ENCODE measurements around the gene PKP4. TPM values are rescaled to one million over a fixed set of nuclear protein-coding genes. Genes with fewer than 3 reads are reported as not detected.

Gene PKP4
- total and polyA plus RNA-seq, 2 experiments from 2014 or later = 35.7 to 92.3 TPM

GRCh38 chr2:158634627-158635026 is 177.9 kb downstream of the PKP4 start:
- H3K4me2 ChIP-seq = no peak overlapping the region
- Mint-ChIP-seq H3K36me3 (ENCODE audit: low read depth) (peaks cover 21% of the 10 kb centered on the region), H3K9me3 (no peaks in the 10 kb centered on the region), H3K27me3 (ENCODE audit: insufficient read depth, low read depth, poor library complexity) (no peaks in the 10 kb centered on the region), H3K27ac (no peak overlapping the region), H3K4me3 (no peak overlapping the region), H3K4me1 (no peaks in the 10 kb centered on the region)
- TF ChIP-seq ZNF331 (CRISPR knock-in tag; IDR thresholded peaks at IDR 0.05; ENCODE audit: low read depth) (no peak), NANOG (IDR thresholded peaks at IDR 0.05; ENCODE audit: borderline replicate concordance) (no peak), EZH2phosphoT487 (IDR thresholded peaks at IDR 0.05; ENCODE audit: unreplicated experiment) (no peak), EZH2 (IDR thresholded peaks at IDR 0.05; ENCODE audit: low read depth, unreplicated experiment) (no peak), JUNB (IDR thresholded peaks at IDR 0.05; ENCODE audit: unreplicated experiment) (no peak)
- H3K36me3 ChIP-seq (ENCODE audit: insufficient read depth) = peaks cover 19% of the 10 kb centered on the region
- no peaks in the 10 kb centered on the region for H3K9me2 ChIP-seq (ENCODE audit: insufficient read depth)
- H3K79me2 ChIP-seq (replicated peaks; ENCODE audit: insufficient read depth) = no peaks in the 10 kb centered on the region
- H3K4me1 ChIP-seq (ENCODE audit: insufficient read depth) = no peaks in the 10 kb centered on the region
- no peak overlapping the region for H3K4me3 ChIP-seq
- DNase-seq (ENCODE audit: low spot score) (no peak), ATAC-seq (no peak)
- H4K20me1 ChIP-seq (replicated peaks; ENCODE audit: insufficient read depth) = 0 out of 2 replicates have a peak, but pooled peaks cover 5% of the 10 kb centered on the region
- no peaks in the 10 kb centered on the region for H3F3A ChIP-seq (replicated peaks; ENCODE audit: low read depth)
- H3K27ac ChIP-seq (ENCODE audit: low read depth) = no peak overlapping the region
- H3K27me3 ChIP-seq (ENCODE audit: insufficient read depth) = no peaks in the 10 kb centered on the region
- H2AFZ ChIP-seq = no peak overlapping the region

- peaks cover 5% of the 10 kb centered on the region; the same call in 1 of the 2 replicates for H4K20me1 ChIP-seq (replicated peaks; ENCODE audit: insufficient read depth)
- no peak overlapping the region for H3K4me2 ChIP-seq
- no peaks in the 10 kb centered on the region for H3K27me3 Mint-ChIP-seq (ENCODE audit: insufficient read depth, low read depth, poor library complexity)
- H3K27ac ChIP-seq (ENCODE audit: low read depth) = no peak overlapping the region
- no peaks in the 10 kb centered on the region for H3K4me1 ChIP-seq (ENCODE audit: insufficient read depth)
- DNase-seq (ENCODE audit: low spot score) = no peak
- no peaks in the 10 kb centered on the region for H3F3A ChIP-seq (replicated peaks; ENCODE audit: low read depth)
- no peaks in the 10 kb centered on the region for H3K9me2 ChIP-seq (ENCODE audit: insufficient read depth)
- H2AFZ ChIP-seq = no peak overlapping the region
- peaks cover 21% of the 10 kb centered on the region for H3K36me3 Mint-ChIP-seq (ENCODE audit: low read depth)
- H3K4me3 Mint-ChIP-seq = no peak overlapping the region
- H3K79me2 ChIP-seq (replicated peaks; ENCODE audit: insufficient read depth) = no peaks in the 10 kb centered on the region
- peaks cover 19% of the 10 kb centered on the region for H3K36me3 ChIP-seq (ENCODE audit: insufficient read depth)
- TF ChIP-seq ZNF331 (CRISPR knock-in tag; IDR thresholded peaks at IDR 0.05; ENCODE audit: low read depth) (no peak), JUNB (IDR thresholded peaks at IDR 0.05; ENCODE audit: unreplicated experiment) (no peak)
- H3K27me3 ChIP-seq (ENCODE audit: insufficient read depth) = no peaks in the 10 kb centered on the region
- H3K9me3 Mint-ChIP-seq = no peaks in the 10 kb centered on the region
- H3K4me3 ChIP-seq = no peak overlapping the region
- no peaks in the 10 kb centered on the region for H3K4me1 Mint-ChIP-seq
- no peak overlapping the region for H3K27ac Mint-ChIP-seq
- no peak for ATAC-seq
Observed at GRCh38 chr2:158635961-158636601, 179.3 kb downstream of the PKP4 start.

DNA sequence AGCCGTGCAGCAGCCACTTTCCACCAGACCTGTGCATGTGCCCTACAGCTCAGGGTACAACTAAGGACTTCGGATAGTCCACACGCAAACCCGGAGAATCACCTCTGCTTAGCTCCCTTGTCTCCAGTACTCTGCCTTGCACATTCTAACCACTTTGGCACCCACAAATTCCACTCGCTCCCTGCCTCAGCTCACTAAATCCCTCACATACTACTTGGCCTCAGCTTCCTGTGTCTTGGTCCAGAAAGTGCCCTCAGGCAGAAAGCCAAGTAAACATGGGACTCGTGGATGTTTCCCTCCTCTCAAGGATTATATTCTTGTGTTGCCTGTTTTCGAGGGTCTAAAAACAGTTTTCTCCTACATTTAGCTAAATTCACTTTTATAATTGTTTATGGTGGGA is 180.6 kb downstream of the PKP4 start:
- ATAC-seq = no peak
- no peaks in the 10 kb centered on the region for H3K27me3 Mint-ChIP-seq (ENCODE audit: insufficient read depth, low read depth, poor library complexity)
- TF ChIP-seq ZNF331 (CRISPR knock-in tag; IDR thresholded peaks at IDR 0.05; ENCODE audit: low read depth) (no peak), ZNF114 (CRISPR knock-in tag; IDR thresholded peaks at IDR 0.05) (no peak), POLR2AphosphoS5 (IDR thresholded peaks at IDR 0.05; ENCODE audit: low read depth) (no peak)
- TF ChIP-seq, protein P1, sequence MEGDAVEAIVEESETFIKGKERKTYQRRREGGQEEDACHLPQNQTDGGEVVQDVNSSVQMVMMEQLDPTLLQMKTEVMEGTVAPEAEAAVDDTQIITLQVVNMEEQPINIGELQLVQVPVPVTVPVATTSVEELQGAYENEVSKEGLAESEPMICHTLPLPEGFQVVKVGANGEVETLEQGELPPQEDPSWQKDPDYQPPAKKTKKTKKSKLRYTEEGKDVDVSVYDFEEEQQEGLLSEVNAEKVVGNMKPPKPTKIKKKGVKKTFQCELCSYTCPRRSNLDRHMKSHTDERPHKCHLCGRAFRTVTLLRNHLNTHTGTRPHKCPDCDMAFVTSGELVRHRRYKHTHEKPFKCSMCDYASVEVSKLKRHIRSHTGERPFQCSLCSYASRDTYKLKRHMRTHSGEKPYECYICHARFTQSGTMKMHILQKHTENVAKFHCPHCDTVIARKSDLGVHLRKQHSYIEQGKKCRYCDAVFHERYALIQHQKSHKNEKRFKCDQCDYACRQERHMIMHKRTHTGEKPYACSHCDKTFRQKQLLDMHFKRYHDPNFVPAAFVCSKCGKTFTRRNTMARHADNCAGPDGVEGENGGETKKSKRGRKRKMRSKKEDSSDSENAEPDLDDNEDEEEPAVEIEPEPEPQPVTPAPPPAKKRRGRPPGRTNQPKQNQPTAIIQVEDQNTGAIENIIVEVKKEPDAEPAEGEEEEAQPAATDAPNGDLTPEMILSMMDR (conservative IDR thresholded peaks at IDR 0.05; ENCODE audit: low read depth in 2 of 2) = no peak
- TF ChIP-seq, protein P2, sequence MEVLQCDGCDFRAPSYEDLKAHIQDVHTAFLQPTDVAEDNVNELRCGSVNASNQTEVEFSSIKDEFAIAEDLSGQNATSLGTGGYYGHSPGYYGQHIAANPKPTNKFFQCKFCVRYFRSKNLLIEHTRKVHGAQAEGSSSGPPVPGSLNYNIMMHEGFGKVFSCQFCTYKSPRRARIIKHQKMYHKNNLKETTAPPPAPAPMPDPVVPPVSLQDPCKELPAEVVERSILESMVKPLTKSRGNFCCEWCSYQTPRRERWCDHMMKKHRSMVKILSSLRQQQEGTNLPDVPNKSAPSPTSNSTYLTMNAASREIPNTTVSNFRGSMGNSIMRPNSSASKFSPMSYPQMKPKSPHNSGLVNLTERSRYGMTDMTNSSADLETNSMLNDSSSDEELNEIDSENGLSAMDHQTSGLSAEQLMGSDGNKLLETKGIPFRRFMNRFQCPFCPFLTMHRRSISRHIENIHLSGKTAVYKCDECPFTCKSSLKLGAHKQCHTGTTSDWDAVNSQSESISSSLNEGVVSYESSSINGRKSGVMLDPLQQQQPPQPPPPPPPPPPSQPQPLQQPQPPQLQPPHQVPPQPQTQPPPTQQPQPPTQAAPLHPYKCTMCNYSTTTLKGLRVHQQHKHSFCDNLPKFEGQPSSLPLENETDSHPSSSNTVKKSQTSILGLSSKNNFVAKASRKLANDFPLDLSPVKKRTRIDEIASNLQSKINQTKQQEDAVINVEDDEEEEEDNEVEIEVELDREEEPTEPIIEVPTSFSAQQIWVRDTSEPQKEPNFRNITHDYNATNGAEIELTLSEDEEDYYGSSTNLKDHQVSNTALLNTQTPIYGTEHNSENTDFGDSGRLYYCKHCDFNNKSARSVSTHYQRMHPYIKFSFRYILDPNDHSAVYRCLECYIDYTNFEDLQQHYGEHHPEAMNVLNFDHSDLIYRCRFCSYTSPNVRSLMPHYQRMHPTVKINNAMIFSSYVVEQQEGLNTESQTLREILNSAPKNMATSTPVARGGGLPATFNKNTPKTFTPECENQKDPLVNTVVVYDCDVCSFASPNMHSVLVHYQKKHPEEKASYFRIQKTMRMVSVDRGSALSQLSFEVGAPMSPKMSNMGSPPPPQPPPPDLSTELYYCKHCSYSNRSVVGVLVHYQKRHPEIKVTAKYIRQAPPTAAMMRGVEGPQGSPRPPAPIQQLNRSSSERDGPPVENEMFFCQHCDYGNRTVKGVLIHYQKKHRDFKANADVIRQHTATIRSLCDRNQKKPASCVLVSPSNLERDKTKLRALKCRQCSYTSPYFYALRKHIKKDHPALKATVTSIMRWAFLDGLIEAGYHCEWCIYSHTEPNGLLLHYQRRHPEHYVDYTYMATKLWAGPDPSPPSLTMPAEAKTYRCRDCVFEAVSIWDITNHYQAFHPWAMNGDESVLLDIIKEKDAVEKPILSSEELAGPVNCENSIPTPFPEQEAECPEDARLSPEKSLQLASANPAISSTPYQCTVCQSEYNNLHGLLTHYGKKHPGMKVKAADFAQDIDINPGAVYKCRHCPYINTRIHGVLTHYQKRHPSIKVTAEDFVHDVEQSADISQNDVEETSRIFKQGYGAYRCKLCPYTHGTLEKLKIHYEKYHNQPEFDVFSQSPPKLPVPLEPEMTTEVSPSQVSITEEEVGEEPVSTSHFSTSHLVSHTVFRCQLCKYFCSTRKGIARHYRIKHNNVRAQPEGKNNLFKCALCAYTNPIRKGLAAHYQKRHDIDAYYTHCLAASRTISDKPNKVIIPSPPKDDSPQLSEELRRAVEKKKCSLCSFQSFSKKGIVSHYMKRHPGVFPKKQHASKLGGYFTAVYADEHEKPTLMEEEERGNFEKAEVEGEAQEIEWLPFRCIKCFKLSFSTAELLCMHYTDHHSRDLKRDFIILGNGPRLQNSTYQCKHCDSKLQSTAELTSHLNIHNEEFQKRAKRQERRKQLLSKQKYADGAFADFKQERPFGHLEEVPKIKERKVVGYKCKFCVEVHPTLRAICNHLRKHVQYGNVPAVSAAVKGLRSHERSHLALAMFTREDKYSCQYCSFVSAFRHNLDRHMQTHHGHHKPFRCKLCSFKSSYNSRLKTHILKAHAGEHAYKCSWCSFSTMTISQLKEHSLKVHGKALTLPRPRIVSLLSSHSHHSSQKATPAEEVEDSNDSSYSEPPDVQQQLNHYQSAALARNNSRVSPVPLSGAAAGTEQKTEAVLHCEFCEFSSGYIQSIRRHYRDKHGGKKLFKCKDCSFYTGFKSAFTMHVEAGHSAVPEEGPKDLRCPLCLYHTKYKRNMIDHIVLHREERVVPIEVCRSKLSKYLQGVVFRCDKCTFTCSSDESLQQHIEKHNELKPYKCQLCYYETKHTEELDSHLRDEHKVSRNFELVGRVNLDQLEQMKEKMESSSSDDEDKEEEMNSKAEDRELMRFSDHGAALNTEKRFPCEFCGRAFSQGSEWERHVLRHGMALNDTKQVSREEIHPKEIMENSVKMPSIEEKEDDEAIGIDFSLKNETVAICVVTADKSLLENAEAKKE (CRISPR knock-in tag; IDR thresholded peaks at IDR 0.05) = no peak

More for the DNA sequence above, 180.6 kb downstream of the PKP4 start:
- H3F3A ChIP-seq (replicated peaks; ENCODE audit: low read depth) = no peaks in the 10 kb centered on the region
- no peak overlapping the region for H2AFZ ChIP-seq
- Mint-ChIP-seq H3K9me3 (no peaks in the 10 kb centered on the region), H3K27ac (no peak overlapping the region), H3K4me1 (no peaks in the 10 kb centered on the region), H3K4me3 (no peak overlapping the region), H3K36me3 (ENCODE audit: low read depth) (peaks cover 15% of the 10 kb centered on the region)
- no peaks in the 10 kb centered on the region for H3K9me2 ChIP-seq (ENCODE audit: insufficient read depth)
- H4K20me1 ChIP-seq (replicated peaks; ENCODE audit: insufficient read depth) = peaks cover 5% of the 10 kb centered on the region; the same call in 1 of the 2 replicates
- peaks cover 13% of the 10 kb centered on the region for H3K36me3 ChIP-seq (ENCODE audit: insufficient read depth)
- no peak overlapping the region for H3K27ac ChIP-seq (ENCODE audit: low read depth)
- no peak overlapping the region for H3K4me3 ChIP-seq
- no peaks in the 10 kb centered on the region for H3K79me2 ChIP-seq (replicated peaks; ENCODE audit: insufficient read depth)
- H3K27me3 ChIP-seq (ENCODE audit: insufficient read depth) = no peaks in the 10 kb centered on the region
- H3K4me1 ChIP-seq (ENCODE audit: insufficient read depth) = no peaks in the 10 kb centered on the region
- no peak overlapping the region for H3K4me2 ChIP-seq
- no peak for DNase-seq (ENCODE audit: low spot score)
